HG03439 (cell line): Measurements from ENCODE around the gene SMG5.
"Not testable (repeated sequence)": the region's sequence is repeated elsewhere in the genome, so short reads cannot be mapped to it uniquely, and the experiment has no call there.

Experiments used
- ATAC-seq: cut with Tn5 transposase; IDR thresholded peaks from one replicate; pipeline ENCODE4 v1.9.1; 2021; ENCODE audit warnings: mild to moderate bottlenecking, moderate library complexity; ENCODE audit not compliant: unreplicated experiment

Gene SMG5

GRCh38 chr1:156245451-156246232 lies 37.0 kb downstream of the SMG5 start:
- no peak for ATAC-seq

- ATAC-seq: no peak
These were observed 37.9 kb downstream of the SMG5 start for GRCh38 chr1:156244712-156245111.

GRCh38 chr1:156244126-156244525 lies 38.5 kb downstream of the SMG5 start:
- ATAC-seq: no peak

GRCh38 chr1:156242738-156243137 lies 39.9 kb downstream of the SMG5 start:
- ATAC-seq: no peak

- no peak for ATAC-seq
These were observed 40.7 kb downstream of the SMG5 start, which contains the start of gene BGLAP for GRCh38 chr1:156241926-156242325. Gene BGLAP (plus strand): TSS chr1:156242184. CDS start chr1:156242232, 48 bp downstream.

- no peak for ATAC-seq
These were observed 41.3 kb downstream of the SMG5 start for GRCh38 chr1:156241311-156241811.

GRCh38 chr1:156238248-156238647 lies 44.4 kb downstream of the SMG5 start:
- no peak for ATAC-seq

- ATAC-seq: no peak
These were observed 46.5 kb downstream of the SMG5 start for GRCh38 chr1:156236164-156236563.

- ATAC-seq: no peak
These were observed 49.0 kb downstream of the SMG5 start for GRCh38 chr1:156233426-156234127.

GRCh38 chr1:156232201-156232894 lies 50.3 kb downstream of the SMG5 start:
- ATAC-seq: no peak

GRCh38 chr1:156230473-156230837 lies 52.2 kb downstream of the SMG5 start:
- no peak for ATAC-seq

- ATAC-seq: no peak
These were observed 52.7 kb downstream of the SMG5 start for GRCh38 chr1:156229809-156230472.

- no peak for ATAC-seq
These were observed 54.1 kb downstream of the SMG5 start for GRCh38 chr1:156228501-156228900.

GRCh38 chr1:156226782-156227181 lies 55.8 kb downstream of the SMG5 start:
- ATAC-seq: no peak

GRCh38 chr1:156226116-156226538 lies 56.5 kb downstream of the SMG5 start:
- peak; percentile 61 for ATAC-seq

- ATAC-seq: peak; percentile 23
These were observed 57.0 kb downstream of the SMG5 start for GRCh38 chr1:156225677-156226014.

GRCh38 chr1:156221986-156222692 lies 60.5 kb downstream of the SMG5 start:
- no peak for ATAC-seq

GRCh38 chr1:156220226-156220625 lies 62.4 kb downstream of the SMG5 start:
- no peak for ATAC-seq

GRCh38 chr1:156217871-156218270 lies 64.8 kb downstream of the SMG5 start:
- no peak for ATAC-seq

- ATAC-seq: not testable (repeated sequence)
These were observed 66.1 kb downstream of the SMG5 start for GRCh38 chr1:156216361-156217086.
